PFSK-1 (cell line): ENCODE results near the gene MAST1.
A peak's percentile ranks its signal among the peaks of the same experiment; 100 is the strongest.

Experiments
- FOXP2 ChIP-seq: optimal IDR thresholded peaks from 2 replicates; pipeline ENCODE3; 2011; ENCODE audit warnings: borderline replicate concordance, control low read depth, inconsistent platforms; ENCODE audit not compliant: insufficient read depth; ENCODE audit errors: extremely low read length, extremely low read depth
- POLR2AphosphoS5 ChIP-seq: IDR thresholded peaks from 2 replicates; pipeline ENCODE4 v1.6.1; 2012; ENCODE audit warnings: low read depth, mild to moderate bottlenecking, control low read depth, low read length, moderate library complexity
- SIN3A ChIP-seq: IDR thresholded peaks from 2 replicates; pipeline ENCODE4 v1.6.1; 2012; ENCODE audit warnings: mild to moderate bottlenecking, low read length, moderate library complexity, borderline replicate concordance; ENCODE audit not compliant: insufficient read depth
- TAF1 ChIP-seq: IDR thresholded peaks from 2 replicates; pipeline ENCODE4 v1.6.1; 2012; ENCODE audit warnings: low read length, control low read depth, borderline replicate concordance; ENCODE audit not compliant: insufficient read depth
- TF ChIP-seq, protein P1 (sequence below), 2 experiments: IDR thresholded peaks; 2 replicates each; pipeline versions ENCODE4 v1.6.1 to v1.8.0; 2011 to 2012; ENCODE audit warnings: low read depth in 2 of 2, low read length in 2 of 2, control low read depth in 1 of 2, inconsistent platforms in 1 of 2, mild to moderate bottlenecking in 1 of 2, moderate library complexity in 1 of 2; ENCODE audit not compliant: insufficient read depth in 1 of 2

Gene MAST1

DNA sequence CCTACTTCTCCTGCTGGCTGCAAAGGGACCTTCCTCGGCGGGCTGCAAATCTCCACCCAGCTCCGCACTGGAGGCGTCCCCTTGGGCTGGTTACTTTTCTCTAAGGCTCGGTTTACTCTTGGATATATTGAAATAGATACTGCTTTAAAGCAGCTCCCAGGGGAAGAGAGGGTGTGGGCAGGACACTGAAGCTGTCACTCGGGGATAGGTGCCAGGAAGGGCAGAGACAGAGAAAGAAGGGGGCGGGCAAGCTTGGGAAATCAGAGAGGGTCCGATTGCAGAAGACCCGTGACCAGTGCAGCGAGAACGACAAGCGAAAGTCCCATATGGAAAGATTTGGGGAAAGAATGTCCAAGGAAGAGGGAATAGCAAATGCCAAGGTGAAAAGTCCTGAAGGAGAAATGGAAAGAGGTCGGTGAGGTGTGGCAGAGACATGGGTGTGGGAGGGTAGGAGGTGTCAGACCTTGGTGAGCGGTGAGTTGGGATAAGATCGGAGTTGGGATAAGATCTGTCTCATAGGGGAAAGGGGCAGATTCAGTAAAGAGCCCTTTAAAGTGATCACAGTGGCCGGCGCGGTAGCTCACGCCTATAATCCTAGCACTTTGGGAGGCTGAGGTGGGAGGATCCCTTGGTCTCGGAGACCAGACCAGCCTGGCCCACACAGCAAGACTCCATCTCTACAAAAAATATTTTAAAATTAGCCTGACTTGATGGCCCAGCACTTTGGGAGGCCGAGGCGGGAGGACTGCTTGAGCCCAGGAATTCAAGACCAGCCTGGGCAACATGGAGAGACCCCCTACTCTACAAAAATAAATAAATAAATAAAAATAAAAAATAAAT, 35.8 kb upstream of the MAST1 start:
- TF ChIP-seq, protein P1, sequence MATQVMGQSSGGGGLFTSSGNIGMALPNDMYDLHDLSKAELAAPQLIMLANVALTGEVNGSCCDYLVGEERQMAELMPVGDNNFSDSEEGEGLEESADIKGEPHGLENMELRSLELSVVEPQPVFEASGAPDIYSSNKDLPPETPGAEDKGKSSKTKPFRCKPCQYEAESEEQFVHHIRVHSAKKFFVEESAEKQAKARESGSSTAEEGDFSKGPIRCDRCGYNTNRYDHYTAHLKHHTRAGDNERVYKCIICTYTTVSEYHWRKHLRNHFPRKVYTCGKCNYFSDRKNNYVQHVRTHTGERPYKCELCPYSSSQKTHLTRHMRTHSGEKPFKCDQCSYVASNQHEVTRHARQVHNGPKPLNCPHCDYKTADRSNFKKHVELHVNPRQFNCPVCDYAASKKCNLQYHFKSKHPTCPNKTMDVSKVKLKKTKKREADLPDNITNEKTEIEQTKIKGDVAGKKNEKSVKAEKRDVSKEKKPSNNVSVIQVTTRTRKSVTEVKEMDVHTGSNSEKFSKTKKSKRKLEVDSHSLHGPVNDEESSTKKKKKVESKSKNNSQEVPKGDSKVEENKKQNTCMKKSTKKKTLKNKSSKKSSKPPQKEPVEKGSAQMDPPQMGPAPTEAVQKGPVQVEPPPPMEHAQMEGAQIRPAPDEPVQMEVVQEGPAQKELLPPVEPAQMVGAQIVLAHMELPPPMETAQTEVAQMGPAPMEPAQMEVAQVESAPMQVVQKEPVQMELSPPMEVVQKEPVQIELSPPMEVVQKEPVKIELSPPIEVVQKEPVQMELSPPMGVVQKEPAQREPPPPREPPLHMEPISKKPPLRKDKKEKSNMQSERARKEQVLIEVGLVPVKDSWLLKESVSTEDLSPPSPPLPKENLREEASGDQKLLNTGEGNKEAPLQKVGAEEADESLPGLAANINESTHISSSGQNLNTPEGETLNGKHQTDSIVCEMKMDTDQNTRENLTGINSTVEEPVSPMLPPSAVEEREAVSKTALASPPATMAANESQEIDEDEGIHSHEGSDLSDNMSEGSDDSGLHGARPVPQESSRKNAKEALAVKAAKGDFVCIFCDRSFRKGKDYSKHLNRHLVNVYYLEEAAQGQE (IDR thresholded peaks at IDR 0.05; ENCODE audit: insufficient read depth in 1 of 2, low read depth in 2 of 2, low read length in 2 of 2) = no peak
- no peak for TF ChIP-seq SIN3A
- TF ChIP-seq FOXP2 = no peak
- TF ChIP-seq TAF1 = no peak
- no peak for TF ChIP-seq POLR2AphosphoS5

DNA sequence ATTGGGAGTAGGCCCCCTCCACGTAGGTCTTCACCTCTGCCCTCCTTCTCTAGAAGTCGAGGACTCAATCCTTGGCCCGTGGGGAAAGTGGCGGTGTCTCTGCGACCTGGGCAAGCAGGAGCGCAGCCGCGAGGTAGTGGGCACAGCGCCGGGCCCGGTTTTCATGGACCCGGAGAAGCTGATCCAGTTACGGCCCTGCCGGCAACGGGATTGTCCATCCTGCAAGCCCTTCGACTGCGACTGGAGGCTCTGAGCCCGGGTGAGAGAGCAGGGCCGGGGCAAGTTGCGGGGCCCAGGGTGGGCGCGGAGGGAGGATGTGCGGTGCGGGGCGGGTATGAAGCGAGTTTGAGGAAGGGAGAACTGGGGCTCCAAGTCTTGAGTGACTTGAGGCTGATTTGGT, 34.3 kb upstream of the MAST1 start:
- TF ChIP-seq TAF1 = no peak
- TF ChIP-seq POLR2AphosphoS5 = no peak
- TF ChIP-seq, protein P1 (IDR thresholded peaks at IDR 0.05; ENCODE audit: insufficient read depth in 1 of 2, low read depth in 2 of 2, low read length in 2 of 2) = no peak
- TF ChIP-seq SIN3A = no peak
- no peak for TF ChIP-seq FOXP2

- no peak for TF ChIP-seq FOXP2
- peak; percentile 55; the same call in 1 of the 2 replicates for TF ChIP-seq POLR2AphosphoS5
Observed at GRCh38 chr19:12806242-12807081, 31.9 kb upstream of the MAST1 start, which contains the start of gene RNASEH2A. TSS of gene RNASEH2A (plus strand) at chr19:12806584. CDS start at chr19:12806674, 90 bp downstream.

- no peak for TF ChIP-seq POLR2AphosphoS5
- no peak for TF ChIP-seq TAF1
- TF ChIP-seq SIN3A = no peak
- no peak for TF ChIP-seq FOXP2
- TF ChIP-seq, protein P1 (IDR thresholded peaks at IDR 0.05; ENCODE audit: insufficient read depth in 1 of 2, low read depth in 2 of 2, low read length in 2 of 2) = no peak
Observed at GRCh38 chr19:12815088-12815487, 23.2 kb upstream of the MAST1 start.

DNA sequence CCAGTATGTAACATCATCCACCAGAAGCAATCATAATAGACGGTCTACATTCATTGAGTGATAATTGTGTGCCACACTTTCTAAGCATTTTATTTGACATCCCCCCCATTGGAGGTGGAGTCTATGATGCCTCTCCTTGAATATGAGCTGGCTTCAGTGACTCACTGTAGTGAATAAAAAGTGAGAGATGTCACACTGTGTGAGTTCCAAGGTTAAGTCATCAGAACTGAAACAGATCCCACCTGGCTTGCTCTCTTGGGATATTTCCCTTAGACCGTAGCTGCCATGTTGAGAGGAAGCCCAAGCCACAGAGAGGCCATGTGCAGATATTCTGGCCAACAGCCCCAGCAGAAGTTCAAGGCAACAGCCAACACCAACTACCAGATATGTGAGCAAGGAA, 16.6 kb upstream of the MAST1 start:
- no peak for TF ChIP-seq TAF1
- no peak for TF ChIP-seq SIN3A
- TF ChIP-seq POLR2AphosphoS5 = no peak
- TF ChIP-seq, protein P1 (IDR thresholded peaks at IDR 0.05; ENCODE audit: insufficient read depth in 1 of 2, low read depth in 2 of 2, low read length in 2 of 2) = no peak
- no peak for TF ChIP-seq FOXP2
